Neural progenitor cell (in vitro differentiated cells): ENCODE measurements around the gene TICAM1.

ENCODE experiments used
- EZH2 ChIP-seq: fragments of 200-600 bp; sonication (generic); IDR thresholded peaks from 2 replicates; pipeline ENCODE4 v1.6.1; 2017; ENCODE audit warnings: antibody characterized with exemption, mild to moderate bottlenecking, moderate library complexity
- EZH2phosphoT487 ChIP-seq: fragments of 200-600 bp; sonication (generic); IDR thresholded peaks from 2 replicates; pipeline ENCODE4 v1.6.1; 2017; ENCODE audit warnings: antibody characterized with exemption
- TF ChIP-seq, protein P1 (sequence below): fragments of 200-600 bp; sonication (generic); IDR thresholded peaks from 2 replicates; pipeline ENCODE4 v1.5.1; 2017; ENCODE audit warnings: antibody characterized with exemption, mild to moderate bottlenecking

DNA sequence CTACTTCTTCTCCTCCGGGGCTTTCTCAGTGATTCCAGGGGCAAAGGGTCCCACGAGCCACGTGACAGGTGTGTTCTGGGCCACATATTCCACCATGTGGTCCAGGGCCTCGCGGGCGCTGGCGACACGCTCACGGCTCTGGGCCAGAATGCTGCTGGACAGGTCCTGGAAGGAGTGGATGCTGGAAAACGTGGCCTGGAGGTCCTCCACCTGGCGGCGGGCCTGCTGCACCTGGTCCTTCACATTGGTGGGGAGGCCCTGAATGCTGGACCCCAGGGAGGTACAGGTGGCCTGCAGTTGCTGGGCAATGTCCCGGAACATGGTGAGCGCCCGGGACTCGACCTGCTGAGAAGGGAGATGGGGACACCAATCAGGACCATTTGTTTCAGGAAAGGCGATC is 7.7 kb upstream of the TICAM1 start:
- TF ChIP-seq, protein P1, sequence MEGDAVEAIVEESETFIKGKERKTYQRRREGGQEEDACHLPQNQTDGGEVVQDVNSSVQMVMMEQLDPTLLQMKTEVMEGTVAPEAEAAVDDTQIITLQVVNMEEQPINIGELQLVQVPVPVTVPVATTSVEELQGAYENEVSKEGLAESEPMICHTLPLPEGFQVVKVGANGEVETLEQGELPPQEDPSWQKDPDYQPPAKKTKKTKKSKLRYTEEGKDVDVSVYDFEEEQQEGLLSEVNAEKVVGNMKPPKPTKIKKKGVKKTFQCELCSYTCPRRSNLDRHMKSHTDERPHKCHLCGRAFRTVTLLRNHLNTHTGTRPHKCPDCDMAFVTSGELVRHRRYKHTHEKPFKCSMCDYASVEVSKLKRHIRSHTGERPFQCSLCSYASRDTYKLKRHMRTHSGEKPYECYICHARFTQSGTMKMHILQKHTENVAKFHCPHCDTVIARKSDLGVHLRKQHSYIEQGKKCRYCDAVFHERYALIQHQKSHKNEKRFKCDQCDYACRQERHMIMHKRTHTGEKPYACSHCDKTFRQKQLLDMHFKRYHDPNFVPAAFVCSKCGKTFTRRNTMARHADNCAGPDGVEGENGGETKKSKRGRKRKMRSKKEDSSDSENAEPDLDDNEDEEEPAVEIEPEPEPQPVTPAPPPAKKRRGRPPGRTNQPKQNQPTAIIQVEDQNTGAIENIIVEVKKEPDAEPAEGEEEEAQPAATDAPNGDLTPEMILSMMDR, result no peak
- TF ChIP-seq EZH2phosphoT487 (no peak), EZH2 (no peak)
